Gastroesophageal sphincter (tissue), 4 donors: ENCODE data around the gene HAO1. TPM values are rescaled to one million over a fixed set of nuclear protein-coding genes. Genes with fewer than 3 reads are reported as not detected.
"Not testable (repeated sequence)": the region's sequence is repeated elsewhere in the genome, so short reads cannot be mapped to it uniquely, and the experiment has no call there.

Experiments used
- ATAC-seq: fragments of 150-250 bp; one replicate; pipeline ENCODE4 v1.9.1; 2016; ENCODE audit warnings: mild to moderate bottlenecking, moderate library complexity
- H3K27ac ChIP-seq, 4 donors: fragments of 200-600 bp; sonication (generic) in 3 of 4; 1 replicate in 3 of 4; 2 replicates in 1 of 4; pipeline ENCODE4 v1.5.1; 2016 to 2019
- H3K27me3 ChIP-seq: fragments of 200-600 bp; sonication (generic); one replicate; pipeline ENCODE4 v1.5.1; 2019
- H3K36me3 ChIP-seq, 2 donors: fragments of 200-600 bp; sonication (generic); one replicate each; pipeline ENCODE4 v1.5.1; 2019; ENCODE audit warnings: control low read depth in 1 of 2
- H3K4me1 ChIP-seq, 3 donors: fragments of 200-600 bp; sonication (generic); 1 replicate in 2 of 3; 2 replicates in 1 of 3; pipeline ENCODE4 v1.5.1; 2016 to 2019; ENCODE audit warnings: control low read depth in 2 of 3
- H3K4me3 ChIP-seq, 2 donors: fragments of 200-600 bp; sonication (generic); one replicate each; pipeline ENCODE4 v1.5.1; 2019; ENCODE audit warnings: mild to moderate bottlenecking in 1 of 2, moderate library complexity in 1 of 2
- H3K9me3 ChIP-seq, 3 donors: fragments of 200-600 bp; sonication (generic); one replicate each; pipeline ENCODE4 v1.5.1; 2017 to 2019; ENCODE audit warnings: control low read depth in 2 of 3
- CTCF ChIP-seq, 4 experiments: fragments of 200-600 bp in 2 of 4; fragments of 450-650 bp in 2 of 4; sonication (generic) in 1 of 4; IDR thresholded peaks; one replicate each; pipeline ENCODE4 v1.5.1; 2017 to 2019; ENCODE audit warnings: antibody characterized with exemption in 4 of 4, mild to moderate bottlenecking in 2 of 4, moderate library complexity in 2 of 4
- EP300 ChIP-seq: sonication (generic); formaldehyde crosslinking; IDR thresholded peaks from one replicate; pipeline ENCODE4 v1.6.1; 2017; ENCODE audit warnings: antibody characterized with exemption, mild to moderate bottlenecking
- POLR2A ChIP-seq, 2 donors: fragments of 450-650 bp; IDR thresholded peaks; one replicate each; pipeline ENCODE4 v1.6.1; 2017; ENCODE audit warnings: antibody characterized with exemption in 2 of 2, mild to moderate bottlenecking in 2 of 2, moderate library complexity in 1 of 2
- POLR2AphosphoS5 ChIP-seq: sonication (generic); formaldehyde crosslinking; IDR thresholded peaks from one replicate; pipeline ENCODE4 v1.6.1; 2017; ENCODE audit warnings: antibody characterized with exemption
- WGBS, 2 donors: methylation state at CpG; one replicate each; pipeline ENCODE4 v1.1.5; 2018; ENCODE audit warnings: low coverage in 1 of 2; 5-methylcytosine and 5-hydroxymethylcytosine counted together
- small RNA-seq, 4 donors: library from RNA; depleted of rRNA; stranded (forward); fragments of <200 nt; gene quantifications; one replicate each; pipeline ENCODE3, GENCODE V24; 2016
- total RNA-seq, 4 donors: library from RNA; depleted of rRNA; stranded (reverse); fragments of >200 nt; gene quantifications; one replicate each; pipeline ENCODE4 v1.1.0, GENCODE V29; 2016

Gene HAO1
- total RNA-seq, 4 donors from 2014 or later: not detected

DNA sequence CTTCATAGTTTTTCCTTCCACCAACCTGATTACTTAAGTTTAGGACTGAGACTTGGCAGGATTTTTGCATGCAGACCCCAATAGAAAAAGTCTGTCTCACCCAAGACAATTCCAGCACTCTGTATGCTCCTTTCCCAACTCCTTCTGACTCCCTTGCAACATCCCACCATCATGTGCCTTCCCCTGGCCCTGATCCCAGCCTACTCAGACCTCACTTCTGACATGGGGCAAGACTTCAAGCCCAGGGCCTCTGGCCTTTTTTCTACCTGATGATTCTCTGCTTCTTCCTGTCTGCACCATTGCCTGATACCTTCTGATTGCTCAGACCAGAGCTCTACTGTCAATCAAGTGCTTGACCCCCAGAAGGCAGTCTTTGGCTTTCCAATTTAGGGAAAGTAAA, 96.6 kb downstream of the HAO1 start:
- ATAC-seq: peak; percentile 59
- TF ChIP-seq POLR2A (IDR thresholded peaks at IDR 0.05): no peak

DNA sequence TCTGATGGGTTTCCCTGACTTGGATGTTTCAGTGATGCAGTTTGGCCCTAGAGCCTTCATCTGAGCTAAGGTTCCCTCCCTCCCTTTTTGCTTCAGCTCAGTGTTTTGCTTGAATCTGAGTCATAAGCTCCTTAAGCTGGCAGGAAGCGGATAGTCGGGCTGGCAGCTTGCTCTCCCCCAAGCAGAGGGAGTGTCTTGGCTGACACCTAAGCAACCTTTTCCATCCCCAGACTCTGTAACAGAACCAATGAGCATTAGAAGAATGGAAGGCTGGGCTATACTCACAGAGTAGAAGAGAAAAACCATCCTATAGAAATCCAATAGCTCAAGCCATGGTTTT, 98.3 kb downstream of the HAO1 start:
- TF ChIP-seq POLR2AphosphoS5: peak; percentile 23
- no peak for TF ChIP-seq POLR2A (IDR thresholded peaks at IDR 0.05)
- Histone ChIP-seq H3K9me3 (no peaks in the 10 kb centered on the region), H3K27ac (peak overlapping the region in 1 of 4 donors; percentile 34), H3K4me1 (peaks cover 0 to 18% (median 0%) of the 10 kb centered on the region in 3 donors), H3K27me3 (no peaks in the 10 kb centered on the region), H3K36me3 (no peaks in the 10 kb centered on the region), H3K4me3 (no peak overlapping the region)
- 14 to 24% methylated on average over 1 to 2 of the region's 2 CpGs for WGBS, 2 donors
- ATAC-seq: peak; percentile 66

More for the DNA sequence above, 96.6 kb downstream of the HAO1 start:
- Histone ChIP-seq H3K27me3 (no peaks in the 10 kb centered on the region), H3K4me1 (peaks cover 0 to 18% (median 0%) of the 10 kb centered on the region in 3 donors), H3K9me3 (no peaks in the 10 kb centered on the region), H3K36me3 (no peaks in the 10 kb centered on the region), H3K27ac (no peak overlapping the region), H3K4me3 (no peak overlapping the region)

GRCh38 chr20:7841291-7841970, 98.8 kb downstream of the HAO1 start:
- no peaks in the 10 kb centered on the region for H3K36me3 ChIP-seq
- no peaks in the 10 kb centered on the region for H3K27me3 ChIP-seq
- H3K4me3 ChIP-seq: no peak overlapping the region
- peak overlapping the region in 1 of 4 donors; percentile 34 for H3K27ac ChIP-seq
- peak; percentile 37 for ATAC-seq
- WGBS, 2 donors: 33 to 67% methylated on average over 1 to 2 of the region's 2 CpGs
- TF ChIP-seq CTCF (IDR thresholded peaks at IDR 0.05): no peak
- no peak for TF ChIP-seq EP300
- no peak for TF ChIP-seq POLR2AphosphoS5
- no peak for TF ChIP-seq POLR2A (IDR thresholded peaks at IDR 0.05)
- H3K9me3 ChIP-seq: no peaks in the 10 kb centered on the region
- H3K4me1 ChIP-seq: peaks cover 0 to 18% (median 0%) of the 10 kb centered on the region in 3 donors

DNA sequence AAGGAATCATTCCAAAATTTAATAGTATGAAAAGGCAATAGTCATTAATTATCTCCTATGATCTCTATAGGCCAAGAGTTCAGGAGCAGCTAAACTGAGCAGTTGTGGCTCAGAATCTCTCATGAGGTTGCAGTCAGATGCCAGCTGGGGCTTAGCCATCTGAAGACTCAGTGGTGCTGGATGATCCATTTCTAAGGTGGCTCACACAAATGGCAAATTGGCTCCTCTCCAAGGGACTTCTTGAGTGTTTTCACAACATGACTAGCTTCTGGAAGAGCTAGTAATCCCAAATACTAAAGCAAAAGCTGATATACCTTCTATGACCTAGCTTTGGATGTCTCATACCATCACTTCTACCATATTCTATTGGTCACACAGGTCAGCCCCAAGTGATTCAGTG, 104.2 kb downstream of the HAO1 start:
- H3K4me3 ChIP-seq: no peak overlapping the region
- no peak for TF ChIP-seq POLR2A (IDR thresholded peaks at IDR 0.05)
- TF ChIP-seq POLR2AphosphoS5: no peak
- TF ChIP-seq CTCF (IDR thresholded peaks at IDR 0.05): no peak
- TF ChIP-seq EP300: no peak
- H3K4me1 ChIP-seq: peaks cover 0 to 7% (median 0%) of the 10 kb centered on the region in 3 donors
- no peak overlapping the region for H3K27ac ChIP-seq
- H3K27me3 ChIP-seq: no peaks in the 10 kb centered on the region
- H3K9me3 ChIP-seq: peaks cover 0 to 4% (median 0%) of the 10 kb centered on the region in 3 donors
- no peaks in the 10 kb centered on the region for H3K36me3 ChIP-seq
- no peak for ATAC-seq

- not testable (repeated sequence) for H3K36me3 ChIP-seq, H3K4me3 ChIP-seq, H3K27ac ChIP-seq, H3K27me3 ChIP-seq, ATAC-seq, H3K9me3 ChIP-seq, H3K4me1 ChIP-seq
- WGBS, 2 donors: 69 to 90% methylated on average over 3 to 6 of the region's 7 CpGs
Observed at GRCh38 chr20:7834441-7834840, 105.8 kb downstream of the HAO1 start.

Small RNA genes lying within 50 kb of the gene (small RNA-seq; reads per million reads assigned to genes)
- gene AL021879.1: 0 reads per million in 4 donors

Other genes starting within 250 kb of the HAO1 start
- 10 to 100 TPM; 44.7 to 76.1 (median 61.2) TPM for gene TMX4, start 79.3 kb upstream of the HAO1 start, total RNA-seq
- 100 to 1,000 TPM in 1 of 4 donors, 10 to 100 TPM in 3; 60.8 to 104 (median 69.0) TPM for gene PLCB1, start 191.8 kb upstream of the HAO1 start, total RNA-seq